GM10248 (cell line): Measurements from ENCODE around the gene SLC29A3.

Experiments used
- CTCF ChIA-PET: fragments of 300-600 bp; sonication (Branson Sonifier 250); formaldehyde crosslinking; extraction: SDS; loops from one replicate; lab custom pipeline; 2021; ENCODE audit warnings: antibody characterized with exemption; lab: Yijun Ruan, JAX
- POLR2A ChIA-PET: fragments of 350-650 bp; sonication (Branson Sonifier 250); formaldehyde crosslinking; extraction: SDS; loops from one replicate; lab custom pipeline; 2020; ENCODE audit warnings: antibody characterized with exemption; lab: Yijun Ruan, JAX
- DNase-seq: peaks from one replicate; pipeline ENCODE4 v3.0.0; 2012; ENCODE audit errors: extremely low spot score
- TF ChIP-seq, protein P1 (sequence below): IDR thresholded peaks from 2 replicates; pipeline ENCODE4 v1.5.1; 2012; ENCODE audit warnings: mild to moderate bottlenecking, low read depth; ENCODE audit errors: extremely low read depth, missing control alignments, control extremely low read depth

Gene SLC29A3

DNA sequence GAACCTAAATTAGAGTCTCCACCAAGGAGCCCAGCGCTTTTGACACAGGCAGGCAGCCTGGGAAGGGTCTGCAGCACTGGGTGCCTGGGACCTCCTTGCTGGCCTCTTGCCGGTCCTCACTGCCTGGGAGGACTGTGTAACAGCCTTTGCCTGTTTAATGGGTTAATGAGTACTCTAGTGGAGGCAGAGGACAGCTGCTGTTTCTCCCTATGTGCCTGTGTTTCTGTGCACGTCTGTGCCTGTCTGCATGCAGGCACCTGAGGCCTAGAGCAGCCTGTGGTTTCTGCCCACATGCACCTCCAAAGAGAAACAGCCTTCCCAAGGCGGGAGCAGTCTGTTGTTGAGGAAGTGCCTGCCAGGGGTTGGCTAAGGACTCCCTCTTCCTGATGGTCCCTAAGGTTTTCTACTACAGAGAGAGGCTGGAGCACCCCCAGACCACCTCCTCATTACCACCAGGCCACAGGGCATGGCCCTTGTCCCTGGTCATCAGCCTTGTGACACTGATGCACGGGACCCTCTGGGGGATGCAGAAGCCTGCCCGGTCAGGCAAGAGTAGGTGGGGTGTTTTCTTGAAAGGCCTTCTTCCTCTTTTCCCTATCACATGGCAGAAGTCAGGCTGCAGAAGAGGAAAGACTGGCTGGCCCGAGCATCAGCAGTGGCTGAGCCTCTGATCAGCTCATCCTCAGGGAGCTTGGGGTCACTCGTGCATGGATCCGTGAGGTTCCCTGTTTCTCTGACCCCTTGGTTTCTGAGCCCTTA, 14.2 kb downstream of the SLC29A3 start:
- POLR2A ChIA-PET: no interaction called here
- TF ChIP-seq, protein P1, sequence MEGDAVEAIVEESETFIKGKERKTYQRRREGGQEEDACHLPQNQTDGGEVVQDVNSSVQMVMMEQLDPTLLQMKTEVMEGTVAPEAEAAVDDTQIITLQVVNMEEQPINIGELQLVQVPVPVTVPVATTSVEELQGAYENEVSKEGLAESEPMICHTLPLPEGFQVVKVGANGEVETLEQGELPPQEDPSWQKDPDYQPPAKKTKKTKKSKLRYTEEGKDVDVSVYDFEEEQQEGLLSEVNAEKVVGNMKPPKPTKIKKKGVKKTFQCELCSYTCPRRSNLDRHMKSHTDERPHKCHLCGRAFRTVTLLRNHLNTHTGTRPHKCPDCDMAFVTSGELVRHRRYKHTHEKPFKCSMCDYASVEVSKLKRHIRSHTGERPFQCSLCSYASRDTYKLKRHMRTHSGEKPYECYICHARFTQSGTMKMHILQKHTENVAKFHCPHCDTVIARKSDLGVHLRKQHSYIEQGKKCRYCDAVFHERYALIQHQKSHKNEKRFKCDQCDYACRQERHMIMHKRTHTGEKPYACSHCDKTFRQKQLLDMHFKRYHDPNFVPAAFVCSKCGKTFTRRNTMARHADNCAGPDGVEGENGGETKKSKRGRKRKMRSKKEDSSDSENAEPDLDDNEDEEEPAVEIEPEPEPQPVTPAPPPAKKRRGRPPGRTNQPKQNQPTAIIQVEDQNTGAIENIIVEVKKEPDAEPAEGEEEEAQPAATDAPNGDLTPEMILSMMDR: no peak
- peak; percentile 42 for DNase-seq
- CTCF ChIA-PET: interaction anchor here (1.8 to 20.2 kb wide), 3 partner anchors 8 to 16 kb away, joined by 5 to 155 read pairs (median 6); partner anchors contain the start of gene SLC29A3

- POLR2A ChIA-PET: no interaction called here
- no peak for DNase-seq
- TF ChIP-seq, protein P1: no peak
- CTCF ChIA-PET: interaction anchor here (0.8 to 20.2 kb wide), 6 partner anchors 9 to 50 kb away, joined by 3 to 155 read pairs (median 5); partner anchors contain the start of gene SLC29A3
Observed at GRCh38 chr10:71334221-71334791, 15.2 kb downstream of the SLC29A3 start.

- TF ChIP-seq, protein P1: no peak
- DNase-seq: no peak
- CTCF ChIA-PET: interaction anchor here (1.5 to 20.2 kb wide), 4 partner anchors 13 to 49 kb away, joined by 3 to 155 read pairs (median 6); partner anchors contain the start of gene SLC29A3
- POLR2A ChIA-PET: no interaction called here
Observed at GRCh38 chr10:71335173-71335708, 16.2 kb downstream of the SLC29A3 start.

DNA sequence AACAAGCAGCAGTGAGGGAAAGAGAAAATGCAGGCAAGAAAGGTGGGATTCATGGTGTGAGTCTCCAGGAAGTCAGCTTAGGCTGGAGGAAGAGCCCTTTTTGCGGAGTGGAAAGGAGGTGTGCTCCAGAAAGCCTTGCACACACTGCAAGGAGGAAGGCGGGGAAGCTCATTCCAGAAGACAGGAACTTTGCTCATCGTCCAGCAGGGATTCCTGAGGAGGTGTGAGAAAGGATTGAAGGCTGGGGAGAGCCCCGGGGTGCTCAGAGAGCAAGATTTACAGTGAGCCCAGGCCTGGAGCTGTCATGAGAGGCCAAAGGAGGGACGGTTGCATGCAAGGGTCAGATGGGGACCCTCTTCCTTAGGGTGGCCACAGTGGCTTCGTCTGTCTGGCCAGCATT, 17.6 kb downstream of the SLC29A3 start:
- TF ChIP-seq, protein P1: no peak
- POLR2A ChIA-PET: no interaction called here
- DNase-seq: no peak
- CTCF ChIA-PET: interaction anchor here (1.7 to 20.2 kb wide), 5 partner anchors 9 to 19 kb away, joined by 5 to 155 read pairs (median 8); partner anchors contain the start of gene SLC29A3

DNA sequence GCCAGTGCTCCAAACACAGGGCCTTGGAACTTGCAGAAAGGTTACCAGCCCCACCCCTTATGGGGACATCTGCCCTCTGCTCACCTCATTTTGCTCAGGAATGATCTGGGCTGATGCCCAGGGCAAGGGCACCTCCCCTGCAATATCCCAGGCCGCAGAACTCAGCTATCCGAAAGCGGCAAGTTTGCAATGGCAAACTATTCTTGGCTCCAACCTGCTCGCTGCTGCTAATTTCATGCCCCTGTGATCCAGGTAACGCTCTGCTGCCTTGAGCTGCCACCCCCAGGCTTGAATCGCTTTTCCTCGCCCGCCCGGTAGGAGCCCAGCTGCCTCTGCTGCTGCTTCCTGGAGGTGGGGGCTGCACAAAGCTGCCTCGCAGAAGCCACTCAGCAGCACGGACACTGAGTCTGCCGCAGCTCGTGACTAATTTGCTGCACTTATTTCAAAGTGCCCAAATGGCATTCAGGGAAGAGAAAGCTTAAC, 18.2 kb downstream of the SLC29A3 start:
- ChIA-PET CTCF (interaction anchor here (1.7 to 20.2 kb wide), 5 partner anchors 10 to 20 kb away, joined by 5 to 155 read pairs (median 8); partner anchors contain the start of gene SLC29A3), POLR2A (no interaction called here)
- DNase-seq: no peak
- TF ChIP-seq, protein P1: no peak
